HL-60 (cell line): ENCODE data around the gene MYD88.
A peak's percentile ranks its signal among the peaks of the same experiment; 100 is the strongest.

ENCODE experiments used
- DNase-seq, 2 experiments: peaks; one replicate each; pipeline ENCODE4 v3.0.0-alpha.2; 2010 to 2020; ENCODE audit warnings: low read depth in 1 of 2, low spot score in 1 of 2
- H3K27ac ChIP-seq: fragments of 250-450 bp; sonication (Bioruptor Pico); replicated peaks from 2 replicates; pipeline ENCODE4 v1.5.1; 2020; ENCODE audit warnings: mild to moderate bottlenecking, moderate library complexity
- H3K27me3 ChIP-seq: fragments of 250-450 bp; sonication (Bioruptor Pico); 2 replicates; pipeline ENCODE4 v1.5.1; 2021; ENCODE audit warnings: mild to moderate bottlenecking, moderate library complexity; ENCODE audit not compliant: insufficient read depth, poor library complexity, severe bottlenecking
- H3K4me3 ChIP-seq: replicated peaks from 2 replicates; pipeline ENCODE4 v1.5.1; 2011; ENCODE audit warnings: mild to moderate bottlenecking, control low read depth, low read length; ENCODE audit not compliant: insufficient read depth
- GABPA ChIP-seq: IDR thresholded peaks from 2 replicates; pipeline ENCODE4 v1.6.1; 2012; ENCODE audit warnings: low read depth
- POLR2AphosphoS5 ChIP-seq: IDR thresholded peaks from 2 replicates; pipeline ENCODE4 v1.6.1; 2012; ENCODE audit warnings: low read depth
- SPI1 ChIP-seq: IDR thresholded peaks from 2 replicates; pipeline ENCODE4 v1.6.1; 2012; ENCODE audit warnings: low read depth, mild to moderate bottlenecking, borderline replicate concordance
- TF ChIP-seq, protein P1 (sequence below): IDR thresholded peaks from one replicate; pipeline ENCODE4 v1.5.1; 2011; ENCODE audit warnings: low read length, control low read depth, inconsistent platforms; ENCODE audit not compliant: insufficient read depth
- TF ChIP-seq, protein P2 (sequence below): IDR thresholded peaks from 2 replicates; pipeline ENCODE4 v1.6.1; 2012; ENCODE audit warnings: low read depth; ENCODE audit not compliant: insufficient replicate concordance

The MYD88 gene

DNA sequence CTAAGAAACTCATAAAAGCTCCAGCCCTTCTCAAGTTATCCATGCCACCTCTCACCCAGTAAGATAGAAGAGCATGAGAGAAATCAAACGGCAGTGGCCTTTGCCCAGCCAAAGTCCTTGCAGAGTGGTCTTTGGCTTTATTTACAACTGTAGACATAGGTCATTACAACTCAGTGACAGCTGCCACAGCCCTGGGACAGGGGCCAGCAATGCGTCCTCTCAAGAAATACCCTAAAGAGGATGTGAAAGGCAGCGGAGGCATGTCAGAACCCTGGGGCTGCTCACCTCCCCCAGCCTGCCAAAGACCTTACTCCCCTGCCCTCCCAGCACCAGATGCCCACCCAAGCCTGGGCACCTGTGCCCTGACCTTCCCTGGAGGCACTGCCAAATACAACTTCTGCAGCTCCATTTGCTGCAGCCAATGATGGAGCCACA, 7.8 kb upstream of the MYD88 start:
- no peak overlapping the region for H3K27ac ChIP-seq
- TF ChIP-seq SPI1: no peak
- no peak for TF ChIP-seq POLR2AphosphoS5
- TF ChIP-seq, protein P1, sequence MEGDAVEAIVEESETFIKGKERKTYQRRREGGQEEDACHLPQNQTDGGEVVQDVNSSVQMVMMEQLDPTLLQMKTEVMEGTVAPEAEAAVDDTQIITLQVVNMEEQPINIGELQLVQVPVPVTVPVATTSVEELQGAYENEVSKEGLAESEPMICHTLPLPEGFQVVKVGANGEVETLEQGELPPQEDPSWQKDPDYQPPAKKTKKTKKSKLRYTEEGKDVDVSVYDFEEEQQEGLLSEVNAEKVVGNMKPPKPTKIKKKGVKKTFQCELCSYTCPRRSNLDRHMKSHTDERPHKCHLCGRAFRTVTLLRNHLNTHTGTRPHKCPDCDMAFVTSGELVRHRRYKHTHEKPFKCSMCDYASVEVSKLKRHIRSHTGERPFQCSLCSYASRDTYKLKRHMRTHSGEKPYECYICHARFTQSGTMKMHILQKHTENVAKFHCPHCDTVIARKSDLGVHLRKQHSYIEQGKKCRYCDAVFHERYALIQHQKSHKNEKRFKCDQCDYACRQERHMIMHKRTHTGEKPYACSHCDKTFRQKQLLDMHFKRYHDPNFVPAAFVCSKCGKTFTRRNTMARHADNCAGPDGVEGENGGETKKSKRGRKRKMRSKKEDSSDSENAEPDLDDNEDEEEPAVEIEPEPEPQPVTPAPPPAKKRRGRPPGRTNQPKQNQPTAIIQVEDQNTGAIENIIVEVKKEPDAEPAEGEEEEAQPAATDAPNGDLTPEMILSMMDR: no peak
- no peak for TF ChIP-seq GABPA
- TF ChIP-seq, protein P2, sequence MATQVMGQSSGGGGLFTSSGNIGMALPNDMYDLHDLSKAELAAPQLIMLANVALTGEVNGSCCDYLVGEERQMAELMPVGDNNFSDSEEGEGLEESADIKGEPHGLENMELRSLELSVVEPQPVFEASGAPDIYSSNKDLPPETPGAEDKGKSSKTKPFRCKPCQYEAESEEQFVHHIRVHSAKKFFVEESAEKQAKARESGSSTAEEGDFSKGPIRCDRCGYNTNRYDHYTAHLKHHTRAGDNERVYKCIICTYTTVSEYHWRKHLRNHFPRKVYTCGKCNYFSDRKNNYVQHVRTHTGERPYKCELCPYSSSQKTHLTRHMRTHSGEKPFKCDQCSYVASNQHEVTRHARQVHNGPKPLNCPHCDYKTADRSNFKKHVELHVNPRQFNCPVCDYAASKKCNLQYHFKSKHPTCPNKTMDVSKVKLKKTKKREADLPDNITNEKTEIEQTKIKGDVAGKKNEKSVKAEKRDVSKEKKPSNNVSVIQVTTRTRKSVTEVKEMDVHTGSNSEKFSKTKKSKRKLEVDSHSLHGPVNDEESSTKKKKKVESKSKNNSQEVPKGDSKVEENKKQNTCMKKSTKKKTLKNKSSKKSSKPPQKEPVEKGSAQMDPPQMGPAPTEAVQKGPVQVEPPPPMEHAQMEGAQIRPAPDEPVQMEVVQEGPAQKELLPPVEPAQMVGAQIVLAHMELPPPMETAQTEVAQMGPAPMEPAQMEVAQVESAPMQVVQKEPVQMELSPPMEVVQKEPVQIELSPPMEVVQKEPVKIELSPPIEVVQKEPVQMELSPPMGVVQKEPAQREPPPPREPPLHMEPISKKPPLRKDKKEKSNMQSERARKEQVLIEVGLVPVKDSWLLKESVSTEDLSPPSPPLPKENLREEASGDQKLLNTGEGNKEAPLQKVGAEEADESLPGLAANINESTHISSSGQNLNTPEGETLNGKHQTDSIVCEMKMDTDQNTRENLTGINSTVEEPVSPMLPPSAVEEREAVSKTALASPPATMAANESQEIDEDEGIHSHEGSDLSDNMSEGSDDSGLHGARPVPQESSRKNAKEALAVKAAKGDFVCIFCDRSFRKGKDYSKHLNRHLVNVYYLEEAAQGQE: no peak
- H3K27me3 ChIP-seq: no peaks in the 10 kb centered on the region
- DNase-seq: no peak
- H3K4me3 ChIP-seq: no peak overlapping the region

- peak in 1 of 2 experiments; percentile 47 for DNase-seq
- TF ChIP-seq, protein P2: no peak
- TF ChIP-seq, protein P1: peak; percentile 32
- no peak for TF ChIP-seq POLR2AphosphoS5
- H3K27me3 ChIP-seq: no peaks in the 10 kb centered on the region
- no peak overlapping the region for H3K27ac ChIP-seq
- no peak overlapping the region for H3K4me3 ChIP-seq
Observed at GRCh38 chr3:38131621-38132369, 6.7 kb upstream of the MYD88 start.

GRCh38 chr3:38133209-38133556, 5.3 kb upstream of the MYD88 start:
- H3K27me3 ChIP-seq: no peaks in the 10 kb centered on the region
- H3K27ac ChIP-seq: no peak overlapping the region
- DNase-seq: no peak
- TF ChIP-seq, protein P1: no peak
- TF ChIP-seq, protein P2: no peak
- TF ChIP-seq SPI1 (no peak), POLR2AphosphoS5 (no peak)
- H3K4me3 ChIP-seq: no peak overlapping the region
